AG04450 (cell line): ENCODE measurements around the gene VEGFB. TPM values are rescaled to one million over a fixed set of nuclear protein-coding genes. Genes with fewer than 3 reads are reported as not detected.

Experiments used
- CTCF ChIA-PET: fragments of 300-600, 350-600 bp; formaldehyde crosslinking; extraction: SDS; loops from one replicate; lab custom pipeline; 2022; ENCODE audit warnings: antibody characterized with exemption, inconsistent platforms; lab: Charles Lee
- POLR2A ChIA-PET: fragments of 350-600 bp; formaldehyde crosslinking; extraction: SDS; loops from one replicate; lab custom pipeline; 2021; ENCODE audit warnings: antibody characterized with exemption, inconsistent platforms; lab: Yijun Ruan, JAX
- DNase-seq: peaks from one replicate; pipeline ENCODE4 v3.0.0-alpha.2; 2011; ENCODE audit warnings: low read depth, low spot score
- H3K27ac ChIP-seq: one replicate; pipeline ENCODE4 v1.5.1; 2012; ENCODE audit warnings: low read depth, low read length, control low read depth
- H3K27me3 ChIP-seq: one replicate; pipeline ENCODE4 v1.6.0; 2012; ENCODE audit warnings: low read length; ENCODE audit not compliant: control insufficient read depth, insufficient read depth
- H3K4me3 ChIP-seq: 2 replicates; pipeline ENCODE4 v1.5.1; 2011; ENCODE audit warnings: mild to moderate bottlenecking, low read depth, low read length, control low read depth
- H3K9me3 ChIP-seq: 2 replicates; pipeline ENCODE4 v1.5.1; 2012; ENCODE audit warnings: low read length; ENCODE audit not compliant: control insufficient read depth, insufficient read depth
- polyA plus RNA-seq: library from polyadenylated mRNA; depleted of rRNA; stranded (reverse); fragments of >200 nt; gene quantifications from 2 replicates; pipeline ENCODE4 v1.2.3, GENCODE V29; 2011
- TF ChIP-seq, protein P1 (sequence below): IDR thresholded peaks from 2 replicates; pipeline ENCODE4 v1.5.1; 2011; ENCODE audit warnings: low read depth, low read length, control low read depth, inconsistent platforms

Gene VEGFB
- polyA plus RNA-seq, 1 experiment = 11.8 TPM

DNA sequence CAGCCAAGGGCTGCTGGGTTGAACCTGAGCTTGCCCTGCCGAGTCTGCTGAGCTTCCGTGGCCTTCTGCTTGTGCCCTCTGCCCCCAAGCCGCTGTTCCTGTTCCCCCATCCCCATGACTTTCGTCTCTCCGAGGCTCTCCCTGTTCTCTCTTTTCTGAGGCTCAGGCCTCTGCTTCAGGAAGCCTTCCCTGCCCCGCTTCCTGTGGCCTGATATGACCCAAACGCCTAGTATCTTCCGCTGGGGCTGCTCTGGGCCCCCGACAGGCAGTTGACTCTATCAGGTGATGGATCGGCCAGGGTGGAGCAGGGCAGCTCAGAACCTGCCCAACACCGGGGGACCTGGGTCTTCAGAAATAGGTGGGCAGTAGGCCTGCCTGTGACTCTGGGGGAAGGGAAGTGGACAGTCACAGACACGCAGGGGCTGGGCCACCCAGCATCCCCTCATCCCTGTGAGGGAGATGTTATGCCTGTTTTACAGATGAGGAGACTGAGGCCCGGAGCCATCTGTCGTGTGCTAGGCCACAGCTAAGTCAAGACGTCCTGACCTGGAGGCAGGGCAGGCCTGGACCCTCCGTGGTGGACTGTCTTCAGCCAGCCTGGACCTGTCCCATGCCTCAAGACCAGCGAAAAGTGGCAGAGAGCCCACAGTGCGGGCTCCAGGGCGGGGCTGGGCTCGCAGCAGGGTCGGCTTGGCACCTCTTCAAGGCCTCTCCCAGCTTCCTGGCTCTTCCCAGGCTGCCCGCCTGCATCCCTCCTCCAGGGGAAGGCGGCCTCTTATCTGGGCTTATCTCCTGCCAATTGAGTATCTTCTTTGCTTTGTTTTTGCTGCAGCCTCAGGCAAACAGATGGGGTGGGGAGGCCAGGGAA is 33.9 kb downstream of the VEGFB start:
- TF ChIP-seq, protein P1, sequence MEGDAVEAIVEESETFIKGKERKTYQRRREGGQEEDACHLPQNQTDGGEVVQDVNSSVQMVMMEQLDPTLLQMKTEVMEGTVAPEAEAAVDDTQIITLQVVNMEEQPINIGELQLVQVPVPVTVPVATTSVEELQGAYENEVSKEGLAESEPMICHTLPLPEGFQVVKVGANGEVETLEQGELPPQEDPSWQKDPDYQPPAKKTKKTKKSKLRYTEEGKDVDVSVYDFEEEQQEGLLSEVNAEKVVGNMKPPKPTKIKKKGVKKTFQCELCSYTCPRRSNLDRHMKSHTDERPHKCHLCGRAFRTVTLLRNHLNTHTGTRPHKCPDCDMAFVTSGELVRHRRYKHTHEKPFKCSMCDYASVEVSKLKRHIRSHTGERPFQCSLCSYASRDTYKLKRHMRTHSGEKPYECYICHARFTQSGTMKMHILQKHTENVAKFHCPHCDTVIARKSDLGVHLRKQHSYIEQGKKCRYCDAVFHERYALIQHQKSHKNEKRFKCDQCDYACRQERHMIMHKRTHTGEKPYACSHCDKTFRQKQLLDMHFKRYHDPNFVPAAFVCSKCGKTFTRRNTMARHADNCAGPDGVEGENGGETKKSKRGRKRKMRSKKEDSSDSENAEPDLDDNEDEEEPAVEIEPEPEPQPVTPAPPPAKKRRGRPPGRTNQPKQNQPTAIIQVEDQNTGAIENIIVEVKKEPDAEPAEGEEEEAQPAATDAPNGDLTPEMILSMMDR = no peak
- Histone ChIP-seq H3K4me3 (peak overlapping the region; percentile 66), H3K27ac (peak overlapping the region; percentile 95), H3K9me3 (no peaks in the 10 kb centered on the region; the same call in 1 of the 2 replicates), H3K27me3 (no peaks in the 10 kb centered on the region)
- no peak for DNase-seq
- CTCF ChIA-PET = interaction anchor here (0.5 to 4.0 kb wide), 7 partner anchors 17 to 87 kb away, joined by 3 to 23 read pairs (median 4); partner anchors contain the start of genes FKBP2 and PLCB3
- POLR2A ChIA-PET = interaction anchor here (0.7 to 4.1 kb wide), 6 partner anchors 10 to 83 kb away, joined by 3 to 28 read pairs (median 4); partner anchors contain the start of genes BAD, GPR137, PPP1R14B and STIP1

- H3K27me3 ChIP-seq = no peaks in the 10 kb centered on the region
- peak overlapping the region; percentile 66 for H3K4me3 ChIP-seq
- POLR2A ChIA-PET = interaction anchor here (0.7 to 4.1 kb wide), 7 partner anchors 11 to 83 kb away, joined by 3 to 28 read pairs (median 4); partner anchors contain the start of genes BAD, GPR137, PPP1R14B and STIP1
- H3K27ac ChIP-seq = peak overlapping the region; percentile 95
- CTCF ChIA-PET = interaction anchor here (0.5 to 4.0 kb wide), 4 partner anchors 18 to 86 kb away, joined by 3 to 23 read pairs (median 6); partner anchors contain the start of genes FKBP2 and PLCB3
- TF ChIP-seq, protein P1 = no peak
- H3K9me3 ChIP-seq = no peaks in the 10 kb centered on the region; the same call in 1 of the 2 replicates
- no peak for DNase-seq
Observed at GRCh38 chr11:64268893-64269539, 34.6 kb downstream of the VEGFB start.

- Histone ChIP-seq H3K4me3 (peak overlapping the region; percentile 74), H3K27me3 (no peaks in the 10 kb centered on the region), H3K27ac (peak overlapping the region; percentile 95), H3K9me3 (no peaks in the 10 kb centered on the region; the same call in 1 of the 2 replicates)
- CTCF ChIA-PET = interaction anchor here (1.0 to 4.0 kb wide), 5 partner anchors 19 to 86 kb away, joined by 3 to 24 read pairs (median 10); partner anchors contain the start of genes CATSPERZ and PLCB3
- peak; percentile 100 for DNase-seq
- TF ChIP-seq, protein P1 = no peak; the same call in 1 of the 2 replicates
- POLR2A ChIA-PET = interaction anchor here (0.7 to 4.1 kb wide), 11 partner anchors 15 to 96 kb away, joined by 3 to 28 read pairs (median 4); partner anchors contain the start of genes BAD, GPR137, PRDX5 and STIP1
Observed at GRCh38 chr11:64269540-64270220, 35.3 kb downstream of the VEGFB start.

DNA sequence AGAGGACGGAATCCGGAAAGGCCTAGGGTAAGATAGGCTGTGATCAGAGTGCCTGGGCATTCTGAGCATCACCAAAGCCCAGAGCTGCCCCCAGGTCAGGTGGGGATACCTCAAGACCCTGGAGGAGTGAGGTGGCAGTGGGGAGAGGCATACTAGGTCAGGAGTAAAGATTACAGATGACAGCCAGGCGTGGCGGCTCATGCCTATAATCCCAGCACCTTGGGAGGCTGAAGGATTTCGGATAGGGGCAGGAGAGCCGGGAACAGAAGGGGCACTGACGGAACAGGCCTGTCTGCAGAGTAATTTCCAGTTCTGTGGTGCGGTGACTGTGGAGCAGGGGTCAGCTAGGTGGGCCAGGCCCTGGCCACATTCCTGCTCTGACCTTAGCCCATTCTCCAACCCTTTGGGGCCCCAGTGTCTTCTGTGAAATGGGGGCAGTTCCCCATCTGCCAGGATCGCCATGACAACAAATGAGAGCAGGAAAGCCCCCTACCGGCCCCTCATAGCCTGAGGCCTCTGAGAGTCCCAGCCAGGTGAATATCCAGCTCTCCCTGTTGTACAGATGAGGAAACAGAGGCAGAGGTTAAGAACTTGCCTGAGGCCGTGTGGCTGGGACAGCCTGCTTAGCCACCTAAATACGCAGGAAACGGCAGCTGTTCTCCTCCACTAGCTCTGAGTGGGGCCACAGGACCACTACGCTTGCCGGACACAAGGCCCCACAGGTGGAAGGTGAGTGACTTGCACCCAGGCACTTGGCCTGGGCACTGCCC is 40.8 kb downstream of the VEGFB start:
- H3K27me3 ChIP-seq = no peaks in the 10 kb centered on the region
- TF ChIP-seq, protein P1 = no peak
- H3K4me3 ChIP-seq = no peak overlapping the region
- ChIA-PET CTCF (interaction anchor here (0.9 to 1.5 kb wide), 3 partner anchors 22 to 26 kb away, joined by 3 to 16 read pairs (median 5); no protein-coding TSS in a partner anchor), POLR2A (no interaction called here)
- DNase-seq = no peak
- no peak overlapping the region for H3K27ac ChIP-seq
- no peaks in the 10 kb centered on the region; the same call in 1 of the 2 replicates for H3K9me3 ChIP-seq
